ENCODE results near the gene SAMD11.

The SAMD11 gene

GRCh38 chr1:910881-911721 lies 12.6 kb upstream of the SAMD11 start:
- Histone ChIP-seq H3K9me3 (ENCODE audit: insufficient read depth, low read length) (no peaks in the 10 kb centered on the region; the same call in 1 of the 2 replicates), H3K4me3 (ENCODE audit: insufficient read length, low read depth) (no peak overlapping the region), H3K36me3 (ENCODE audit: insufficient read depth, insufficient read length, low read length) (no peaks in the 10 kb centered on the region), H3K4me1 (ENCODE audit: insufficient read depth, insufficient read length) (peaks cover 7% of the 10 kb centered on the region), H3K9ac (ENCODE audit: insufficient read length, low read depth) (no peak overlapping the region), H3K27me3 (ENCODE audit: insufficient read depth, insufficient read length) (peaks cover 16% of the 10 kb centered on the region)
- TF ChIP-seq YY1 (IDR thresholded peaks at IDR 0.05; ENCODE audit: insufficient read depth, insufficient read length) (no peak), ZNF274 (IDR thresholded peaks at IDR 0.05; ENCODE audit: low read depth, low read length) (no peak), SUZ12 (IDR thresholded peaks at IDR 0.05; ENCODE audit: extremely low read depth, insufficient read depth, insufficient read length) (no peak)
- DNase-seq (ENCODE audit: low read depth, low spot score): no peak

- Histone ChIP-seq H3K4me1 (ENCODE audit: insufficient read depth, insufficient read length) (peaks cover 2% of the 10 kb centered on the region), H3K9me3 (ENCODE audit: insufficient read depth, low read length) (no peaks in the 10 kb centered on the region; the same call in 1 of the 2 replicates), H3K27me3 (ENCODE audit: insufficient read depth, insufficient read length) (peaks cover 21% of the 10 kb centered on the region), H3K36me3 (ENCODE audit: insufficient read depth, insufficient read length, low read length) (no peaks in the 10 kb centered on the region), H3K4me3 (ENCODE audit: insufficient read length, low read depth) (no peak overlapping the region), H3K9ac (ENCODE audit: insufficient read length, low read depth) (no peak overlapping the region)
- no peak for DNase-seq (ENCODE audit: low read depth, low spot score)
- TF ChIP-seq YY1 (IDR thresholded peaks at IDR 0.05; ENCODE audit: insufficient read depth, insufficient read length) (no peak), SUZ12 (IDR thresholded peaks at IDR 0.05; ENCODE audit: extremely low read depth, insufficient read depth, insufficient read length) (no peak), ZNF274 (IDR thresholded peaks at IDR 0.05; ENCODE audit: low read depth, low read length) (no peak)
Measured at GRCh38 chr1:911875-912739, 11.6 kb upstream of the SAMD11 start.

- peaks cover 2% of the 10 kb centered on the region for H3K4me1 ChIP-seq (ENCODE audit: insufficient read depth, insufficient read length)
- TF ChIP-seq ZNF274 (IDR thresholded peaks at IDR 0.05; ENCODE audit: low read depth, low read length) (no peak), YY1 (IDR thresholded peaks at IDR 0.05; ENCODE audit: insufficient read depth, insufficient read length) (no peak), SUZ12 (IDR thresholded peaks at IDR 0.05; ENCODE audit: extremely low read depth, insufficient read depth, insufficient read length) (no peak)
- no peak for DNase-seq (ENCODE audit: low read depth, low spot score)
- H3K9me3 ChIP-seq (ENCODE audit: insufficient read depth, low read length): no peaks in the 10 kb centered on the region; the same call in 1 of the 2 replicates
- no peak overlapping the region for H3K9ac ChIP-seq (ENCODE audit: insufficient read length, low read depth)
- H3K4me3 ChIP-seq (ENCODE audit: insufficient read length, low read depth): no peak overlapping the region
- H3K27me3 ChIP-seq (ENCODE audit: insufficient read depth, insufficient read length): peaks cover 28% of the 10 kb centered on the region
- H3K36me3 ChIP-seq (ENCODE audit: insufficient read depth, insufficient read length, low read length): no peaks in the 10 kb centered on the region
Measured at GRCh38 chr1:912740-913301, 10.9 kb upstream of the SAMD11 start.

- Histone ChIP-seq H3K36me3 (ENCODE audit: insufficient read depth, insufficient read length, low read length) (no peaks in the 10 kb centered on the region), H3K9me3 (ENCODE audit: insufficient read depth, low read length) (no peaks in the 10 kb centered on the region; the same call in 1 of the 2 replicates), H3K4me1 (ENCODE audit: insufficient read depth, insufficient read length) (peaks cover 2% of the 10 kb centered on the region), H3K9ac (ENCODE audit: insufficient read length, low read depth) (no peak overlapping the region), H3K4me3 (ENCODE audit: insufficient read length, low read depth) (no peak overlapping the region), H3K27me3 (ENCODE audit: insufficient read depth, insufficient read length) (peaks cover 36% of the 10 kb centered on the region)
- DNase-seq (ENCODE audit: low read depth, low spot score): no peak
- TF ChIP-seq SUZ12 (IDR thresholded peaks at IDR 0.05; ENCODE audit: extremely low read depth, insufficient read depth, insufficient read length): no peak
- no peak for TF ChIP-seq YY1 (IDR thresholded peaks at IDR 0.05; ENCODE audit: insufficient read depth, insufficient read length)
- TF ChIP-seq ZNF274 (IDR thresholded peaks at IDR 0.05; ENCODE audit: low read depth, low read length): no peak
Measured at GRCh38 chr1:913491-914130, 10.1 kb upstream of the SAMD11 start.

GRCh38 chr1:914131-914890 lies 9.4 kb upstream of the SAMD11 start:
- H3K36me3 ChIP-seq (ENCODE audit: insufficient read depth, insufficient read length, low read length): no peaks in the 10 kb centered on the region

GRCh38 chr1:914891-915280 lies 8.8 kb upstream of the SAMD11 start:
- Histone ChIP-seq H3K4me1 (ENCODE audit: insufficient read depth, insufficient read length) (peaks cover 2% of the 10 kb centered on the region), H3K27me3 (ENCODE audit: insufficient read depth, insufficient read length) (peaks cover 49% of the 10 kb centered on the region)

More at GRCh38 chr1:914131-914890, 9.4 kb upstream of the SAMD11 start:
- Histone ChIP-seq H3K27me3 (ENCODE audit: insufficient read depth, insufficient read length) (peaks cover 43% of the 10 kb centered on the region), H3K9ac (ENCODE audit: insufficient read length, low read depth) (no peak overlapping the region), H3K4me1 (ENCODE audit: insufficient read depth, insufficient read length) (peaks cover 2% of the 10 kb centered on the region), H3K4me3 (ENCODE audit: insufficient read length, low read depth) (no peak overlapping the region), H3K9me3 (ENCODE audit: insufficient read depth, low read length) (no peaks in the 10 kb centered on the region; the same call in 1 of the 2 replicates)
- no peak for TF ChIP-seq ZNF274 (IDR thresholded peaks at IDR 0.05; ENCODE audit: low read depth, low read length)
- TF ChIP-seq YY1 (IDR thresholded peaks at IDR 0.05; ENCODE audit: insufficient read depth, insufficient read length): no peak
- no peak for TF ChIP-seq SUZ12 (IDR thresholded peaks at IDR 0.05; ENCODE audit: extremely low read depth, insufficient read depth, insufficient read length)
- no peak for DNase-seq (ENCODE audit: low read depth, low spot score)

More at GRCh38 chr1:914891-915280, 8.8 kb upstream of the SAMD11 start:
- Histone ChIP-seq H3K9ac (ENCODE audit: insufficient read length, low read depth) (no peak overlapping the region), H3K36me3 (ENCODE audit: insufficient read depth, insufficient read length, low read length) (no peaks in the 10 kb centered on the region), H3K9me3 (ENCODE audit: insufficient read depth, low read length) (no peaks in the 10 kb centered on the region; the same call in 1 of the 2 replicates), H3K4me3 (ENCODE audit: insufficient read length, low read depth) (no peak overlapping the region)
- TF ChIP-seq ZNF274 (IDR thresholded peaks at IDR 0.05; ENCODE audit: low read depth, low read length): no peak
- TF ChIP-seq YY1 (IDR thresholded peaks at IDR 0.05; ENCODE audit: insufficient read depth, insufficient read length): no peak
- TF ChIP-seq SUZ12 (IDR thresholded peaks at IDR 0.05; ENCODE audit: extremely low read depth, insufficient read depth, insufficient read length): no peak
- no peak for DNase-seq (ENCODE audit: low read depth, low spot score)
